Measurements from ENCODE around the gene ZNF335.
"Not testable (repeated sequence)": the region's sequence is repeated elsewhere in the genome, so short reads cannot be mapped to it uniquely, and the experiment has no call there.

ZNF335 gene

GRCh38 chr20:45971425-45971674 lies 653 bp downstream of the ZNF335 start:
- DNase-seq (ENCODE audit: low read depth), result no peak

- no peak for DNase-seq (ENCODE audit: low read depth)
Observed at GRCh38 chr20:45970646-45971424, 1.2 kb downstream of the ZNF335 start.

DNA sequence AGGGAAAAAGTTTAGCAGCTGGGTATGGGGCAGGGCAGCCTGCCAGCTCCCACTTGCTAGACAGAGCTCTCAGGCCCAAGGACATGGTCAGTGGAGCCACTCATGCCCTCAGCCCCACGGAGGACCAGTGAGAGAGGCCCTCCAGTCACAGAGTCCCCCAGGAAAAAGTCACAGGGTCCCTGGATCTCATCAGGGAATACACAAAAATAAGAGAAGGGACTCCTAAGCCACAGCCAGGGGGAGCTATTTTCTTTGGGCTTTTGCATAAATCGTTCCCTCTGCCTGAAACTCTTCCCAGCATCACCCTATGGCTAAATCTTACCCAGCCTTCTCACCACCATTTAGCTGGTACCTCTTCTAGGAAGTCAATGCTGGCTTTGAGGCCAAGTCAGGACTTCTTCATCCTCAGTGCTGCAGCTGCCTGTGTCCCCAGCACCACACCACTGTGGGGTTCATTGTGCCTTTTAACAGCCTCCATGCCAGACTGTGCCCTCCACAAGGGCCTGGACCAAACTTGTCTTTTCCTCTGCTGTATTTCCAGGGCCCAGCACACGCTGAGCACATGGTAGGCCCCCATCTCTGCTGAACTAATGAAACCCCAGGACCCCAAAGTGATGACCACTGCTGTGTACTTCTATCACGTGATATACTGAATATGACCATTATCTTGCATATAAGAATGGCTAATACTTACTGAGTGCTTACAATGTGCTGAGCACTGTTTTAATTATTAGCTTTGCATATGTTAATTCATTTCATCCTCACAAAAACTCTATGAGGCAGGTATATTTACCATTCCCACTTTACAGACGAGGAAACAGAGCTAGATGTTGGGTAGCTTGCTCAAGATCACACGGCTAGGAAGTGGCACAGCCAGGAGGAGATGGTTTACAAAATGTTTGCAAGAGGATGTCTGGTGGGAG lies 2.0 kb downstream of the ZNF335 start:
- DNase-seq (ENCODE audit: low read depth), result no peak

DNA sequence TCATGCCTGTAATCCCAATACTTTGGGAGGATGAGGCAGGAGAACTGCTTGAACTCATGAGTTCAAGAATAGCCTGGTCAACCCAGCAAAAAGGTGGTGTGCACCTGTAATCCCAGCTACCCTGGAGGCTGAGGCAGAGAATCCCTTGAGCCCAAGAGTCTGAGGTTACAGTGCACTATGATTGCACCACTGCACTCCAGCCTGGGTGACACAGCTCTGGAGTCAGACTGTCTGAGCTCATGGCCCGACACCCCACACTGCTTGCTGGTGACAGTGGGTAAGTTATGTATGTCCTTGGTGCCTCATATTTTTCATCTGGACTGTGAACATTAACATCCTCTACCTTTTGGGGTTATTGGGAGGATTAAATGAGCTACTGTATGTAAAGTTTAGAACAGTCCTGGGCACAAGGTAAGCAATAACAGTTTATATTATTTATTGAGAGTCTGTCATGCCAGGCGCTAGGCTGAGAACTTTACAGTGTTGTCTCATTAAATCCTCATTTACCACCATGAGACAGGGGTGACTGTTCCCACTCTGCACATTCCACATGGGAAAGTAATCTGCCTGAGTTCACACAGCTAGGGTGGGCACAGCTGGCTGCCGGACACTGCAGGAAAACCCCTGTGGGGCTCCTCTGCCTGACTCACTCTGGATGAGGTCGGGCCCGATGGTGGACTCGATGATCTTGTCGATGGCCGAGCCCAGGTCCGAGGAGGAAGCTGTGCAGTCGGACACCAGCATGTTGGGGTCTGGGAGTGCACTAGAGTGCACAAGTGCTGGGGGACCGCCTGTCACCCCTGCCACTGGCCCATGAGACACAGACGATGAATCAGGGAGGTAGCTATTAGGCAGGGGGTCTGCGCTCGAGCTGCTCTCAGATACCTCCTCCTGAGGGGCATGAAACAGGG lies 2.9 kb downstream of the ZNF335 start:
- no peak for DNase-seq (ENCODE audit: low read depth)

GRCh38 chr20:45968081-45968671 lies 3.8 kb downstream of the ZNF335 start:
- DNase-seq (ENCODE audit: low read depth), result no peak

DNA sequence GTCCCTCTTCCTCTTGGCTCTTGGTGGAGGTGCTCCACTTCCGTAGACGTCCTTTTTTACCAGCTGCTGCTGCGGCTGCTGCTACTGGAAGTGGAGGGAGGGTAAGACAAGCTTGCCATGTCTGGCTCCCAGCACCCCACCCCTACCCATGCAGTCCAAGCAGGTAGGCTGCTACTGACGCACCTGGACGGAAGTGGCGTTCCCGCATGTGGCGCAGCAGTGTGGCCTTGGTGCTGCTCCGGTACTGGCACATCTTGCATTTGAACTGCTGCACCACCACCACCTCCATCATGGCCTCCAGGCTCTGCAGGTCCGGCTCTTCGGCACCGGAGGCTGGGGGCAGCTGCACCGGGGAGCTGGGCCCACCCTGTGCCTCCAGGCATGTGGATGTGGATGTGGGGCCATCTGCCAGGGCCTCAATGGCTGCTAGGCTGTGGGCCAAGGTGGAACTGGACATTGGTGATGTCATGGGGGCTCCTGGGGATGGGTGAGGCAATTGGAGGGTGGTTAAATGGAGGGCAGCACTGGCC lies 4.4 kb downstream of the ZNF335 start:
- DNase-seq (ENCODE audit: low read depth), result no peak

GRCh38 chr20:45965169-45966002 lies 6.6 kb downstream of the ZNF335 start:
- DNase-seq (ENCODE audit: low read depth), result no peak

DNA sequence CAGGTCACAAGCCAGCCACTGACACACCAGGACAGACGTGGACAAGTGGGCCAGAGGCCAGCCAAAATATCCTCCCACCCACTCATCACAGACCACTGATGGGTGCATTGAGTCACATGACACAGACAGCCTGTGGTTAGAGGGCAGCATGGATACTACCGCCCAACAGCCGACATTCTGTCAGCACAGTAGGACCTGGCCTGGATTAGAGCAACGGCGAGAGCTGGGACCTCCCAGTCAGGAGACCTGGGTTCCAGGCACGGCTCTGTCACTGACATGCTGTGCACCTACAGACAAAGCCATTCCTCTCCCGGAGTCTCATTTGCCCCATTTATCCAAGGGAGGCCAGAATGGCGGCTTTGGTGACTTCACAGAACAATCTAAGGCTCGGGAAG lies 8.0 kb downstream of the ZNF335 start:
- DNase-seq (ENCODE audit: low read depth), result no peak

GRCh38 chr20:45963059-45964005 lies 8.7 kb downstream of the ZNF335 start:
- DNase-seq (ENCODE audit: low read depth), result no peak

DNA sequence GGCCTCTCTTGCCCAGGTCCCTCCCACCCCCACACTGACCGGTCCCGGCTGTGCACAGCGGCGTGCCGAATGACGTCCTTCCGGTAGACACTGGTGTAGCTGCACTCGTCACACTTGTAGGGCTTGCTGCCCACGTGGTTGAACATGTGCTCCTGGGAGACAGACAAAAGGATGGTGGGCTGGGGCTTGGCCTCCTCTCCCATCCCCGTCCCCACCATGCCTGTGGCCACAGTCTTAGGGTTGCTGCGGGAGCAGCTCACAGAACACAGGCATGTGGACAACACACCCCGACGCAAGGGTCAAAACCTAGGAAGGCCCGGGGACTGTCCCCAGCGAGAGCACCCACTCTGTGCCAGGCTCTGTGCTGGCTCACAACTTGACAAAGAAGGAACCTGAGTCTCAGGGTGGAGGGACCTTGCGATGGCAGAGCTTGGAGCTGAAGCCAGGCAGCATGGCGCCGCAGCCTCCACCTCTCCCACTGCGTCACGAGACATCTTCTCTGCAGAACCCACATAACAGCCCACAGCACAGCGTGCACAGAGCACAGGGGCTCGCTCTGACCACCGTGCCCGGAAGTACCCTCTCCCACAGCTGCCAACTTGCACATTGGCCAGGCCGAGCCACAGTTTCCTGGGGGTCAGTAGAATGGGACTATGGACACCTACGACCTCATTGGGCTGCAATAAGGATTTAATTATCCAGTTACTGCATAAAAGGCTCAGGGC lies 9.8 kb downstream of the ZNF335 start:
- no peak for DNase-seq (ENCODE audit: low read depth)

DNA sequence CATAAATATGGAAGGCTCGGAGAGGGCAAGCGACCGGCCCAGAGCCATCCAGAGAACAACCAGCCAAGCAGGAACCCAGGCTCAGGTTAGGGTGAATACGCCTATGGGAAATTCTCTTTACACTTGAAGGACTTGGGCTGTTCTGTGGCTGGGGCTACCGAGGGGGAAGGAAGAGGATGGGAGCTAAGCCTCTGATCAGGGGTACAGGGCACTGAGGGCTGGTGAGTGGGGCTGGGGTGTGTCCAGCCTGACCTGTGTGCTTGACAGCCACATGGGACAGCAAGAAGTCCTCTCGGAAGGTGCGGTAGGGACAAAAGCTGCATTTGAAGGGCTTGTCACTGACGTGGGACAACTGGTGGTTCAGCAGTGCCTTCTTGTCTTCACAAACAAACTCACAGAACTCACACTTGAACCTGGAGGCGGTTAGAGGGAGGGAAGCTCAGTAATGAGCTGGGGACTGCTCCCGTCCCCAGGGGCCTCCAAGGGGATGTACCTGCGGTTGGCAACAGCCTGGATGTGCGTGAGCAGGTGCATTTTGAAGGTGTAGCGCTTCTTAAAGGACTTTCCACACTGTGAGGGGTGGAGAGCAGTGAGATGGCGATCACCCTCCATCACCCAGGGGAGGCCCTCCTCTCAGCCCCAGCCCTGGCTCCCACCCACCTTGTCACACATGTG lies 11.9 kb downstream of the ZNF335 start:
- no peak for DNase-seq (ENCODE audit: low read depth)

- DNase-seq (ENCODE audit: low read depth), result no peak
Observed at GRCh38 chr20:45959126-45959525, 12.9 kb downstream of the ZNF335 start.

- DNase-seq (ENCODE audit: low read depth), result no peak
Observed at GRCh38 chr20:45958593-45958992, 13.4 kb downstream of the ZNF335 start.

GRCh38 chr20:45957021-45957941 lies 14.7 kb downstream of the ZNF335 start:
- DNase-seq (ENCODE audit: low read depth), result no peak

DNA sequence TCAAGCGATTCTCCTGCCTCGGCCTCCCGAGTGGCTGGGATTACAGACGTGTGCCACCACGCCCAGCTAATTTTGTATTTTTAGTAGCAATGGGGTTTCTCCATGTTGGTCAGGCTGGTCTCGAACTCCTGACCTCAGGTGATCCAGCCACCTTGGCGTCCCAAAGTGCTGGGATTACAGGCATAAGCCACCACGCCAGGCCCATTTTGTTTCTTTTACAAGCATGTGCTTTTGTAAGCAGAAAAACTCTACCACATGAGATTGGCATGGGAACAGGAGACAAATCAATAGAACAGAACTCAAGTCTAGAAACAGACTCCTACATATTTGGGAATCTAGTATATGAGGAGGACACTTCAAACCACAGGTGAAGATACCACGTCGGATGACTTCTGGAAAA lies 15.7 kb downstream of the ZNF335 start:
- not testable (repeated sequence) for DNase-seq (ENCODE audit: low read depth)

DNA sequence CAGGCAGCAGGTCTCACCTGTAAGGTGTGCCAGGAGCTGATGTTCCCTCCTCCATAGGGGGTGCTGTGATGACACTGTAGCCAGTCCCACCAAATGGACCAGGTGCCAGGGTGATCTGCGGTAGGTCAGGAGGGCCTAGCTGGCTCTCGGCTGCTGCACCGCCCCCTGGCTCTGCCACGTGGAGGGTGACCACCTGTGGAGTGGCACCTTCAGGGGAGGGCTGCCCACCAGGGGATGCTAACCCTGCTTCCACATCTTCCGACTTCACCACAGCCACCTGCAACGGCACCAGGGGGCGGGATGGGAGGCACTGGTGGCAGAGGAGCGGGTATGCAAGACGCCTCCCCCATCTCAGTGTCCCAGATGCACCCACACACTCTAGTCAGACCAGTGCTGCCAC lies 18.3 kb downstream of the ZNF335 start:
- no peak for DNase-seq (ENCODE audit: low read depth)

GRCh38 chr20:45952861-45953260 lies 19.1 kb downstream of the ZNF335 start:
- DNase-seq (ENCODE audit: low read depth), result no peak

All from non-pigmented ciliary epithelial cell (primary cell).